ENCODE results near the gene PRKAG2.
"Not testable (repeated sequence)": the region's sequence is repeated elsewhere in the genome, so short reads cannot be mapped to it uniquely, and the experiment has no call there.

Gene PRKAG2

GRCh38 chr7:151849879-151850260 is 27.0 kb downstream of the PRKAG2 start:
- DNase-seq (ENCODE audit: low spot score) = no peak

- DNase-seq (ENCODE audit: low spot score) = no peak
These were observed 27.7 kb downstream of the PRKAG2 start for GRCh38 chr7:151849008-151849878.

GRCh38 chr7:151847681-151848081 is 29.2 kb downstream of the PRKAG2 start:
- DNase-seq (ENCODE audit: low spot score) = no peak

GRCh38 chr7:151847136-151847535 is 29.8 kb downstream of the PRKAG2 start:
- DNase-seq (ENCODE audit: low spot score) = no peak

- DNase-seq (ENCODE audit: low spot score) = no peak
These were observed 31.3 kb downstream of the PRKAG2 start for GRCh38 chr7:151845412-151846205.

GRCh38 chr7:151844825-151845200 is 32.1 kb downstream of the PRKAG2 start:
- no peak for DNase-seq (ENCODE audit: low spot score)

- no peak for DNase-seq (ENCODE audit: low spot score)
These were observed 32.7 kb downstream of the PRKAG2 start for GRCh38 chr7:151844071-151844824.

- DNase-seq (ENCODE audit: low spot score) = no peak
These were observed 33.7 kb downstream of the PRKAG2 start for GRCh38 chr7:151843181-151843580.

GRCh38 chr7:151841395-151842051 is 35.4 kb downstream of the PRKAG2 start:
- DNase-seq (ENCODE audit: low spot score) = not testable (repeated sequence)

- DNase-seq (ENCODE audit: low spot score) = no peak
These were observed 36.6 kb downstream of the PRKAG2 start for GRCh38 chr7:151840088-151840910.

- DNase-seq (ENCODE audit: low spot score) = no peak
These were observed 37.4 kb downstream of the PRKAG2 start for GRCh38 chr7:151839451-151839921.

- DNase-seq (ENCODE audit: low spot score) = no peak
These were observed 38.0 kb downstream of the PRKAG2 start for GRCh38 chr7:151838861-151839381.

- DNase-seq (ENCODE audit: low spot score) = no peak
These were observed 38.8 kb downstream of the PRKAG2 start for GRCh38 chr7:151838072-151838471.

- DNase-seq (ENCODE audit: low spot score) = peak; percentile 75
These were observed 39.5 kb downstream of the PRKAG2 start for GRCh38 chr7:151837285-151838042.

- DNase-seq (ENCODE audit: low spot score) = no peak
These were observed 40.0 kb downstream of the PRKAG2 start for GRCh38 chr7:151836927-151837205.

- DNase-seq (ENCODE audit: low spot score) = no peak
These were observed 40.6 kb downstream of the PRKAG2 start for GRCh38 chr7:151836191-151836926.

- no peak for DNase-seq (ENCODE audit: low spot score)
These were observed 41.3 kb downstream of the PRKAG2 start for GRCh38 chr7:151835636-151836035.

- no peak for DNase-seq (ENCODE audit: low spot score)
These were observed 42.5 kb downstream of the PRKAG2 start for GRCh38 chr7:151834271-151835035.

- no peak for DNase-seq (ENCODE audit: low spot score)
These were observed 43.2 kb downstream of the PRKAG2 start for GRCh38 chr7:151833691-151834090.

Data from ecto neural progenitor cell (in vitro differentiated cells).